ENCODE data around the gene REEP3.

- no peak for TF ChIP-seq CTCF (IDR thresholded peaks at IDR 0.05; ENCODE audit: low read length)
- no peak for TF ChIP-seq EZH2 (IDR thresholded peaks at IDR 0.05; ENCODE audit: borderline replicate concordance, low read length)
Observed at GRCh38 chr10:63665670-63666134, 144.5 kb downstream of the REEP3 start.
